A673 (cell line): ENCODE data around the gene NXPH2.

ENCODE experiments used
- CTCF ChIP-seq: fragments of 300-800, 200-600 bp; sonication (generic); conservative IDR thresholded peaks from 2 replicates; pipeline ENCODE4 v1.5.1; 2017; ENCODE audit warnings: low read depth, mild to moderate bottlenecking, antibody characterized with exemption, low read length, moderate library complexity, mixed read lengths
- EZH2 ChIP-seq: fragments of 200-600 bp; sonication (generic); IDR thresholded peaks from 2 replicates; pipeline ENCODE4 v1.6.1; 2017; ENCODE audit warnings: borderline replicate concordance, low read depth, mild to moderate bottlenecking, mixed read lengths, antibody characterized with exemption, low read length; ENCODE audit not compliant: poor library complexity, severe bottlenecking

GRCh38 chr2:138819964-138820363 lies 39.8 kb upstream of the NXPH2 start:
- no peak for TF ChIP-seq CTCF
- TF ChIP-seq EZH2, result no peak
